ENCODE results near the gene PAH. TPM values are rescaled to one million over a fixed set of nuclear protein-coding genes. Genes with fewer than 3 reads are reported as not detected.
A peak's percentile ranks its signal among the peaks of the same experiment; 100 is the strongest.

PAH gene
- total and polyA plus RNA-seq, 4 donors = 0.33 to 1.7 (median 0.79) TPM

GRCh38 chr12:102812344-102812743, 104.7 kb downstream of the PAH start:
- no peak for DNase-seq (ENCODE audit: low read depth in 4 of 6, low spot score in 6 of 6)
- Histone ChIP-seq H3K4me3 (ENCODE audit: low read depth, low read length) (no peak overlapping the region), H3K4me1 (ENCODE audit: control insufficient read depth, insufficient read depth, low read length) (no peaks in the 10 kb centered on the region), H3K27ac (ENCODE audit: low read depth, low read length) (no peak overlapping the region), H3K36me3 (ENCODE audit: control insufficient read depth, insufficient read depth, low read length) (no peaks in the 10 kb centered on the region), H3K9me3 (ENCODE audit: control insufficient read depth, insufficient read depth, low read length) (no peaks in the 10 kb centered on the region), H3K27me3 (ENCODE audit: control insufficient read depth, insufficient read depth, low read length) (no peaks in the 10 kb centered on the region)
- WGBS (ENCODE audit: insufficient coverage) = no CpG with 5 or more reads among the region's 8 CpGs

GRCh38 chr12:102811110-102811737, 105.8 kb downstream of the PAH start:
- peak in 3 of 6 donors; percentile 36 to 81 (median 62) for DNase-seq (ENCODE audit: low read depth in 4 of 6, low spot score in 6 of 6)
- H3K4me3 ChIP-seq (ENCODE audit: low read depth, low read length) = no peak overlapping the region
- no peaks in the 10 kb centered on the region for H3K27me3 ChIP-seq (ENCODE audit: control insufficient read depth, insufficient read depth, low read length)
- H3K9me3 ChIP-seq (ENCODE audit: control insufficient read depth, insufficient read depth, low read length) = no peaks in the 10 kb centered on the region
- peaks cover under 1% of the 10 kb centered on the region for H3K4me1 ChIP-seq (ENCODE audit: control insufficient read depth, insufficient read depth, low read length)
- no peak overlapping the region for H3K27ac ChIP-seq (ENCODE audit: low read depth, low read length)
- WGBS (ENCODE audit: insufficient coverage) = 0% methylated on average over 1 of the region's 6 CpGs
- H3K36me3 ChIP-seq (ENCODE audit: control insufficient read depth, insufficient read depth, low read length) = no peaks in the 10 kb centered on the region

- WGBS (ENCODE audit: insufficient coverage) = no CpG with 5 or more reads among the region's 3 CpGs
- Histone ChIP-seq H3K4me3 (ENCODE audit: low read depth, low read length) (no peak overlapping the region), H3K27ac (ENCODE audit: low read depth, low read length) (no peak overlapping the region), H3K9me3 (ENCODE audit: control insufficient read depth, insufficient read depth, low read length) (no peaks in the 10 kb centered on the region), H3K4me1 (ENCODE audit: control insufficient read depth, insufficient read depth, low read length) (peaks cover 3% of the 10 kb centered on the region), H3K27me3 (ENCODE audit: control insufficient read depth, insufficient read depth, low read length) (no peaks in the 10 kb centered on the region), H3K36me3 (ENCODE audit: control insufficient read depth, insufficient read depth, low read length) (no peaks in the 10 kb centered on the region)
- no peak for DNase-seq (ENCODE audit: low read depth in 4 of 6, low spot score in 6 of 6)
Measured at GRCh38 chr12:102808412-102808811, 108.6 kb downstream of the PAH start.

- 100% methylated on average over 2 of the region's 2 CpGs for WGBS (ENCODE audit: insufficient coverage)
- Histone ChIP-seq H3K4me1 (ENCODE audit: control insufficient read depth, insufficient read depth, low read length) (peaks cover 3% of the 10 kb centered on the region), H3K27me3 (ENCODE audit: control insufficient read depth, insufficient read depth, low read length) (no peaks in the 10 kb centered on the region), H3K4me3 (ENCODE audit: low read depth, low read length) (no peak overlapping the region), H3K27ac (ENCODE audit: low read depth, low read length) (no peak overlapping the region), H3K36me3 (ENCODE audit: control insufficient read depth, insufficient read depth, low read length) (no peaks in the 10 kb centered on the region), H3K9me3 (ENCODE audit: control insufficient read depth, insufficient read depth, low read length) (no peaks in the 10 kb centered on the region)
- DNase-seq (ENCODE audit: low read depth in 4 of 6, low spot score in 6 of 6) = no peak
Measured at GRCh38 chr12:102806592-102806991, 110.5 kb downstream of the PAH start.

- no peak for DNase-seq (ENCODE audit: low read depth in 4 of 6, low spot score in 6 of 6)
- no peaks in the 10 kb centered on the region for H3K36me3 ChIP-seq (ENCODE audit: control insufficient read depth, insufficient read depth, low read length)
- WGBS (ENCODE audit: insufficient coverage) = 0% methylated on average over 1 of the region's 3 CpGs
- H3K4me3 ChIP-seq (ENCODE audit: low read depth, low read length) = no peak overlapping the region
- no peak overlapping the region for H3K27ac ChIP-seq (ENCODE audit: low read depth, low read length)
- H3K4me1 ChIP-seq (ENCODE audit: control insufficient read depth, insufficient read depth, low read length) = peaks cover 3% of the 10 kb centered on the region
- no peaks in the 10 kb centered on the region for H3K9me3 ChIP-seq (ENCODE audit: control insufficient read depth, insufficient read depth, low read length)
- no peaks in the 10 kb centered on the region for H3K27me3 ChIP-seq (ENCODE audit: control insufficient read depth, insufficient read depth, low read length)
Measured at GRCh38 chr12:102806110-102806509, 110.9 kb downstream of the PAH start.

GRCh38 chr12:102800565-102800964, 116.5 kb downstream of the PAH start:
- Histone ChIP-seq H3K36me3 (ENCODE audit: control insufficient read depth, insufficient read depth, low read length) (no peaks in the 10 kb centered on the region), H3K4me3 (ENCODE audit: low read depth, low read length) (no peak overlapping the region), H3K4me1 (ENCODE audit: control insufficient read depth, insufficient read depth, low read length) (no peaks in the 10 kb centered on the region), H3K27me3 (ENCODE audit: control insufficient read depth, insufficient read depth, low read length) (no peaks in the 10 kb centered on the region), H3K27ac (ENCODE audit: low read depth, low read length) (no peak overlapping the region), H3K9me3 (ENCODE audit: control insufficient read depth, insufficient read depth, low read length) (no peaks in the 10 kb centered on the region)
- DNase-seq (ENCODE audit: low read depth in 4 of 6, low spot score in 6 of 6) = no peak

GRCh38 chr12:102799229-102799628, 117.8 kb downstream of the PAH start:
- 67% methylated on average over 5 of the region's 9 CpGs for WGBS (ENCODE audit: insufficient coverage)
- DNase-seq (ENCODE audit: low read depth in 4 of 6, low spot score in 6 of 6) = no peak

GRCh38 chr12:102797528-102797927, 119.5 kb downstream of the PAH start:
- no peak for DNase-seq (ENCODE audit: low read depth in 4 of 6, low spot score in 6 of 6)
- WGBS (ENCODE audit: insufficient coverage) = 93% methylated on average over 2 of the region's 5 CpGs
- Histone ChIP-seq H3K27me3 (ENCODE audit: control insufficient read depth, insufficient read depth, low read length) (no peaks in the 10 kb centered on the region), H3K4me3 (ENCODE audit: low read depth, low read length) (no peak overlapping the region), H3K36me3 (ENCODE audit: control insufficient read depth, insufficient read depth, low read length) (no peaks in the 10 kb centered on the region), H3K9me3 (ENCODE audit: control insufficient read depth, insufficient read depth, low read length) (no peaks in the 10 kb centered on the region), H3K4me1 (ENCODE audit: control insufficient read depth, insufficient read depth, low read length) (no peaks in the 10 kb centered on the region), H3K27ac (ENCODE audit: low read depth, low read length) (no peak overlapping the region)

More at GRCh38 chr12:102799229-102799628, 117.8 kb downstream of the PAH start:
- H3K36me3 ChIP-seq (ENCODE audit: control insufficient read depth, insufficient read depth, low read length) = no peaks in the 10 kb centered on the region
- H3K4me3 ChIP-seq (ENCODE audit: low read depth, low read length) = no peak overlapping the region
- H3K27ac ChIP-seq (ENCODE audit: low read depth, low read length) = no peak overlapping the region
- no peaks in the 10 kb centered on the region for H3K27me3 ChIP-seq (ENCODE audit: control insufficient read depth, insufficient read depth, low read length)
- no peaks in the 10 kb centered on the region for H3K4me1 ChIP-seq (ENCODE audit: control insufficient read depth, insufficient read depth, low read length)
- no peaks in the 10 kb centered on the region for H3K9me3 ChIP-seq (ENCODE audit: control insufficient read depth, insufficient read depth, low read length)

GRCh38 chr12:102793921-102794320, 123.1 kb downstream of the PAH start:
- H3K27me3 ChIP-seq (ENCODE audit: control insufficient read depth, insufficient read depth, low read length) = no peaks in the 10 kb centered on the region
- H3K9me3 ChIP-seq (ENCODE audit: control insufficient read depth, insufficient read depth, low read length) = no peaks in the 10 kb centered on the region
- H3K27ac ChIP-seq (ENCODE audit: low read depth, low read length) = no peak overlapping the region
- 50% methylated on average over 3 of the region's 7 CpGs for WGBS (ENCODE audit: insufficient coverage)
- DNase-seq (ENCODE audit: low read depth in 4 of 6, low spot score in 6 of 6) = peak in 2 of 6 donors; percentile 59 to 62
- H3K36me3 ChIP-seq (ENCODE audit: control insufficient read depth, insufficient read depth, low read length) = no peaks in the 10 kb centered on the region
- no peak overlapping the region for H3K4me3 ChIP-seq (ENCODE audit: low read depth, low read length)
- H3K4me1 ChIP-seq (ENCODE audit: control insufficient read depth, insufficient read depth, low read length) = no peaks in the 10 kb centered on the region
